Measurements from ENCODE around the gene GNB3. TPM values are rescaled to one million over a fixed set of nuclear protein-coding genes. Genes with fewer than 3 reads are reported as not detected.

Gene GNB3
- total RNA-seq, 1 donor from 2014 or later = 16.6 TPM

DNA sequence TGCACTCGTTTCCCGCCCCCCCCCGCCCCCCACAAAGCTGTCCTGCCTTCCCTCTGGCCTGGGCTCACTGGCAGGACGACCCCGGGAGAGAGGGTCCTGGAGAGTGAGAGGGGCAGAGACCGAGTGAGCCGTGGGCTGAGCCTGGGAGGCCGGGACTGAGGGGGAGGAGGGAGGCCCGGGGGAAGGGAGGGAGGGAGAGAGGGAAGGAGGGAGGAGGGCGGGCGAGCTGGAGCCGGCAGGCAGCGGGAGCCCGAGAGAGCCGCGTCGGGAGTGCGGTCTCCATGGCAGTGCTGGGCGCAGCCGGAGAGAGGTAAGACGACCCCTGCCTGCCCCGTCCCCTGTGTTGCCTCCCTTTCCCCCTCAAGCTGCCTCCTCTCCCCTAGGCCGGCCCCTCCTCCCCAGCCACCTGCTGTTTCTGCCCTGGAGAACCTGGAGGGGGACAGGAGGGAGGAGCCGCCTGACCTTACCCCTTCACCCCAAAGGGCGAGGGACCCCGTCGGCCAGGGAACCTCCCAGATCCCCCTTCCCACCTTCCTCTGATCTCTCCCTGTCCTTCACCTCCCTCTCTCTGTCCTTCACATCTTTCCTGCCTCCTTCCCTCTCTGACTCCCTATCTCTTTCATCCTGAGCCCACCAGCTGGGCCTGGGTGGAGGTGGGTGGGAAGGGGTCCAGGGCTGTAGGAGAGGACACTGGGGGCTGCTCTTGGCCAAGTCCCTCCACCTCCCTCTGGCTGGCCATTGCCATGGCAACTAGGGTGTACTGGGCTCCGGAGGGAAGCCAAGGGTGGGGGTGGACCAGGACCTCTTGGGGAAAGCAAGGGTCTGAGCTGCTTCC lies 18.9 kb upstream of the GNB3 start, which contains the start of gene GPR162:
TSS of gene GPR162 (plus strand) at position 231 of the 835 bp plus-strand sequence. CDS start 2,078 bp downstream, outside the sequence.
- Histone ChIP-seq H3K79me2 (ENCODE audit: insufficient read depth, low read length) (no peaks in the 10 kb centered on the region), H3K9me3 (ENCODE audit: insufficient read depth, low read depth, low read length) (no peaks in the 10 kb centered on the region), H3K4me2 (ENCODE audit: low read length) (peak within 1 kb of the TSS; percentile 88), H3K4me3 (ENCODE audit: insufficient read depth, low read depth, low read length) (peak within 1 kb of the TSS; percentile 51), H3K27ac (ENCODE audit: low read depth, low read length) (no peak within 1 kb of the TSS), H3K36me3 (ENCODE audit: insufficient read depth, low read length) (no peaks in the 10 kb centered on the region), H3K27me3 (ENCODE audit: insufficient read depth, low read length) (no peaks in the 10 kb centered on the region), H2AFZ (ENCODE audit: low read depth, low read length) (peak within 1 kb of the TSS; percentile 56), H3K9ac (ENCODE audit: low read length) (peak within 1 kb of the TSS; percentile 59), H3K4me1 (ENCODE audit: insufficient read depth, low read length) (peaks cover 15% of the 10 kb centered on the region), H4K20me1 (ENCODE audit: insufficient read depth, low read length) (no peaks in the 10 kb centered on the region)
- DNase-seq (ENCODE audit: low read depth) (peak; percentile 37), FAIRE-seq (no peak)
- Mint-ChIP-seq H3K4me1 (ENCODE audit: low read depth, unreplicated experiment) (peaks cover 27% of the 10 kb centered on the region), H3K4me3 (ENCODE audit: unreplicated experiment) (peak within 1 kb of the TSS; percentile 79), H3K9me3 (ENCODE audit: unreplicated experiment) (no peaks in the 10 kb centered on the region), H3K36me3 (ENCODE audit: low read depth, unreplicated experiment) (peaks cover 4% of the 10 kb centered on the region), H3K27me3 (ENCODE audit: low read depth, unreplicated experiment) (no peaks in the 10 kb centered on the region), H3K27ac (ENCODE audit: unreplicated experiment) (peak within 1 kb of the TSS; percentile 23)
- TF ChIP-seq, protein P1, sequence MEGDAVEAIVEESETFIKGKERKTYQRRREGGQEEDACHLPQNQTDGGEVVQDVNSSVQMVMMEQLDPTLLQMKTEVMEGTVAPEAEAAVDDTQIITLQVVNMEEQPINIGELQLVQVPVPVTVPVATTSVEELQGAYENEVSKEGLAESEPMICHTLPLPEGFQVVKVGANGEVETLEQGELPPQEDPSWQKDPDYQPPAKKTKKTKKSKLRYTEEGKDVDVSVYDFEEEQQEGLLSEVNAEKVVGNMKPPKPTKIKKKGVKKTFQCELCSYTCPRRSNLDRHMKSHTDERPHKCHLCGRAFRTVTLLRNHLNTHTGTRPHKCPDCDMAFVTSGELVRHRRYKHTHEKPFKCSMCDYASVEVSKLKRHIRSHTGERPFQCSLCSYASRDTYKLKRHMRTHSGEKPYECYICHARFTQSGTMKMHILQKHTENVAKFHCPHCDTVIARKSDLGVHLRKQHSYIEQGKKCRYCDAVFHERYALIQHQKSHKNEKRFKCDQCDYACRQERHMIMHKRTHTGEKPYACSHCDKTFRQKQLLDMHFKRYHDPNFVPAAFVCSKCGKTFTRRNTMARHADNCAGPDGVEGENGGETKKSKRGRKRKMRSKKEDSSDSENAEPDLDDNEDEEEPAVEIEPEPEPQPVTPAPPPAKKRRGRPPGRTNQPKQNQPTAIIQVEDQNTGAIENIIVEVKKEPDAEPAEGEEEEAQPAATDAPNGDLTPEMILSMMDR (IDR thresholded peaks at IDR 0.05; ENCODE audit: insufficient read depth, low read depth, low read length) = no peak
- TF ChIP-seq EZH2 (IDR thresholded peaks at IDR 0.05; ENCODE audit: insufficient read depth, low read length) = no peak

DNA sequence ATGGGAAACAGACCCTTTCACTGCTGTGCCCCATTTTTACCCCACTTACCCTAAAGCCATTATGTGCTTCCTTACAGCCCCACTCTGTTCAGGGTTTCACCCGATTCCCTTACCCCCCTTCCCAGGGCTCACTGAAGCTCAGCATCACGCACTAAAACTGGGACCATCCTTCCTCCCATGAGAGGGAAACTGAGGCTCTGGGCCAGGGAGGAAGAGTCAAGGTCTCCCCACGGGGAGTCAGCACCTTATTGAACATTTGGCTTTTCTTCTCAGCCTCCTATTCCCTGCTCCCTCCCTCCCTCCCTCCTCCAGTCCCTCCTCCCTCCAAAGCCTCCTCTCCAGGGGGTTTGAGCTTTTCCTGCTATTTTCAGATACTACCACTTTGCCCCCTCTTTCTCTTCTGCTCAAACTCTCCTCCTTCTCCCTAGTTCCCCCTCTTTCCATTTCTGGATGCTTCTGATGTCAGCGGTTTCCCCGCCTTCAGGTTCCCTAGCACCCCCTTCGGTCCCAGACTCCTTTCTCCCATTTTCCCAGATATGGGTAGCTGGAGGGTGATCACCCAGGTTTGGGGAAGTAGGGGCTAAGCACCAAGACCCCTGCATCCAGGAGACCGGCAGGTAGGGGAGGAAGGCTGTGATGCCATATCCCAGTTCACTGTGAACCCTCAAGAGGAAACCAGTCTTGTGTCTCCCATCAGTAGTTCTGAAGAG lies 18.1 kb upstream of the GNB3 start:
- Histone ChIP-seq H3K4me1 (ENCODE audit: insufficient read depth, low read length) (peaks cover 21% of the 10 kb centered on the region), H4K20me1 (ENCODE audit: insufficient read depth, low read length) (no peaks in the 10 kb centered on the region), H3K9me3 (ENCODE audit: insufficient read depth, low read depth, low read length) (no peaks in the 10 kb centered on the region), H3K4me3 (ENCODE audit: insufficient read depth, low read depth, low read length) (no peak overlapping the region), H3K27ac (ENCODE audit: low read depth, low read length) (no peak overlapping the region), H3K27me3 (ENCODE audit: insufficient read depth, low read length) (no peaks in the 10 kb centered on the region), H3K79me2 (ENCODE audit: insufficient read depth, low read length) (no peaks in the 10 kb centered on the region), H2AFZ (ENCODE audit: low read depth, low read length) (no peak overlapping the region), H3K9ac (ENCODE audit: low read length) (no peak overlapping the region), H3K4me2 (ENCODE audit: low read length) (peak overlapping the region; percentile 88), H3K36me3 (ENCODE audit: insufficient read depth, low read length) (no peaks in the 10 kb centered on the region)
- Mint-ChIP-seq H3K4me1 (ENCODE audit: low read depth, unreplicated experiment) (peaks cover 32% of the 10 kb centered on the region), H3K36me3 (ENCODE audit: low read depth, unreplicated experiment) (peaks cover 4% of the 10 kb centered on the region), H3K27me3 (ENCODE audit: low read depth, unreplicated experiment) (no peaks in the 10 kb centered on the region), H3K9me3 (ENCODE audit: unreplicated experiment) (no peaks in the 10 kb centered on the region), H3K4me3 (ENCODE audit: unreplicated experiment) (peak overlapping the region; percentile 50), H3K27ac (ENCODE audit: unreplicated experiment) (no peak overlapping the region)
- TF ChIP-seq EZH2 (IDR thresholded peaks at IDR 0.05; ENCODE audit: insufficient read depth, low read length) = no peak
- TF ChIP-seq, protein P1 (IDR thresholded peaks at IDR 0.05; ENCODE audit: insufficient read depth, low read depth, low read length) = no peak
- FAIRE-seq = no peak
- no peak for DNase-seq (ENCODE audit: low read depth)

All from astrocyte (in vitro differentiated cells and primary cell).